HG02840 (cell line): Measurements from ENCODE around the gene LRRC2.
"Not testable (repeated sequence)": the region's sequence is repeated elsewhere in the genome, so short reads cannot be mapped to it uniquely, and the experiment has no call there.

Source experiments
- ATAC-seq: cut with Tn5 transposase; IDR thresholded peaks from one replicate; pipeline ENCODE4 v1.9.1; 2021; ENCODE audit warnings: mild to moderate bottlenecking, moderate library complexity, moderate number of reproducible peaks; ENCODE audit not compliant: unreplicated experiment, low FRiP score

Gene LRRC2

DNA sequence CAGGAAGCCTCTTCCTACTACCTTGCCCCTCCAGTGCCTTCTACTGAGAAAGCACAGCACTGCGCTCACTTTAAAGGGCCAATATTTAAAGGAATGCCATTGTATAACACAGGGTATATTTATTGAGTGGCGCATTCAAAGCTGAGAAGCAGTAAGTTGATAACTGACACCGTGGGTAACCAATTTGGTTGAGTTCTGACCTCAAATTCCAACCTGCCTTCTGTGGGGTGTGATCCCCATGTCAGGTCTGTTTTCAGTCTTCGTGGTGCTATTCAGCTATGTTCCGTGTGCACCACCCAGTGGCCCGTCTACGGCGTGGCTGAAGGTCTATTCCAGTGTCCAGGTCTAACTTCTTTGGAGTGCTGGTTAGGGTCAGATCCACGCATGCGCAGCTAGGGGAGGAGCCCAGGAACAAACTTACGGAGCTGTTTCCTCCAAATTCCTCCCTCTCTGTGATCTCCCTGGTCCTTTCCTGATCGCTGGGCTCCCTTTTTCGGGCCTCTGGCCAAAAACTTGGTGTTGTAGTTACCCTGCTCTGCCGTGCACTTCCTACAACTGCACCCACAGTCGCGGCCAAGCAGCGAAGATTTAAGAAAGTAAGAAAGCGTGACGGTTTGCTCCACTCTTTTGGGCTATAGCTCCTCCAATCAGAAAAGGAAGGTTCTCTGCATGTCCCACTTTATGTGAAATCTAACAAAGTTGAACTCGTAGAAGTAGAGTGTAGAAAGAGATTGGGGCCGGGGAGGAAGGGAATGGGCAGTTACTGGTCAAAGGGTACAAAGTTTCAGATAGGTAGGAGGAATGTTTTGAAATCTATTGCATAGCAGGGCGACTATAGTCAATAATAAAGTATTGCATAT is 7.7 kb downstream of the LRRC2 start:
- ATAC-seq, result peak; percentile 87

GRCh38 chr3:46557814-46558183 is 8.3 kb downstream of the LRRC2 start:
- ATAC-seq, result no peak

DNA sequence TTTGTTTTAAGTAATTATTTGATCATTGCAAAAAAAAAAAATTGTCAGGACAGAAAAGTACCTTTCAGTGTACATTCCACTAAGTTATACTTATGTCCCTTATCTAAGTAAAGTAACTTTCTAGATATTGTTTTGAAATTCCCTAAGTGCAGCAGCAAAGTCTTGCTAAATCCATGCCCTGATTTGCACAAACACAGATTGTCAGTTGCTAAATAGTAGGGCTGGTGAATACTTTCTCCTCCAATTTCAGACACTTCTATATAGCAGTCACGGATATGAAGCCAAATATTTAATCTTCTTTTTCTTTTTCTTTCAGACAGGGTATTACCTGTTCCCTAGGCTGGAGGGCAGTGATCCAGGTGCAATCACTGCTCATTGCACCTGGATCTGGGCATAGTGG is 12.9 kb downstream of the LRRC2 start:
- no peak for ATAC-seq

- no peak for ATAC-seq
Observed at GRCh38 chr3:46552538-46552937, 13.6 kb downstream of the LRRC2 start.

GRCh38 chr3:46551615-46552014 is 14.5 kb downstream of the LRRC2 start:
- no peak for ATAC-seq

- no peak for ATAC-seq
Observed at GRCh38 chr3:46549989-46550388, 16.1 kb downstream of the LRRC2 start.

DNA sequence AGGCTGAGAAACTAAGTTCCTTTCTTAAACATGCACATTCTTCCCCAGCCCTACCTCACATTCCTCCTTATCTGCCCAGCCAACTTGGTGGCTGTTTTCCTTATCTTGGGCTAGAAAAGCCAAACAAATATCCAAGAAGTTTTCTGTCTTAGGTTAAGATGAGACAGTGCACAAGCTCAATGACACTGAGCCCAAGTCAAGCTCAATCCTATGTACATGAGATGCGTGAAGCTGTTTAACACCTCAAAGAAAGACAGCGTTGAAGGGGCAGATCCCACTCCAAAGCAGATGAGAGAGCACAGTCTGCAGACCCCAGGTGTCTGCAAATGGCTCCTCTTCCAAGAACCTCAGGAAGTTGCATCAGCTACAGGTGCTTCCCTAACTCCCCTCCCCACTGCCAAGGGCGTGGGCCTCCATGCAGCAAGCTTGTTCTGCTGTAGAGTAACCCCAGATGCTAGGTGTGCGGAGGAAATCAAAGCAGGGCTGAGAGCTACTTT is 16.6 kb downstream of the LRRC2 start:
- no peak for ATAC-seq

DNA sequence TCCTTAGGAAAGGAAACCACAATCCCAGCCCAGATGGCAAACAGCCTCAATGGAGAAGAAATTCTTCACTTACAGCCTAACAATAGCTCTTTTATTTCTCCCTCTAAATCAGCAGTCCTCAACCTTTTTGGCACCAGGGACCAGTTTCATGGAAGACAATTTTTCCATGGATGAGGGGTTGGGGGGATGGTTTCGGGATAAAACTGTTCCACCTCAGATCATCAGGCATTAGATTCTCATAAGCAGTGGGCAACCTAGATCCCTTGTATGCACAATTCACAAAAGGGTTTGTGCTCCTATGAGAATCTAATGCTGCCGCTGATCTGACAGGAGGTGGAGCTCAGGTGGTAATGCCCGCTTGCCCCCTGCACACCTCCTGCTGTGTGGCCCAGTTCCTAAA is 17.5 kb downstream of the LRRC2 start:
- not testable (repeated sequence) for ATAC-seq

DNA sequence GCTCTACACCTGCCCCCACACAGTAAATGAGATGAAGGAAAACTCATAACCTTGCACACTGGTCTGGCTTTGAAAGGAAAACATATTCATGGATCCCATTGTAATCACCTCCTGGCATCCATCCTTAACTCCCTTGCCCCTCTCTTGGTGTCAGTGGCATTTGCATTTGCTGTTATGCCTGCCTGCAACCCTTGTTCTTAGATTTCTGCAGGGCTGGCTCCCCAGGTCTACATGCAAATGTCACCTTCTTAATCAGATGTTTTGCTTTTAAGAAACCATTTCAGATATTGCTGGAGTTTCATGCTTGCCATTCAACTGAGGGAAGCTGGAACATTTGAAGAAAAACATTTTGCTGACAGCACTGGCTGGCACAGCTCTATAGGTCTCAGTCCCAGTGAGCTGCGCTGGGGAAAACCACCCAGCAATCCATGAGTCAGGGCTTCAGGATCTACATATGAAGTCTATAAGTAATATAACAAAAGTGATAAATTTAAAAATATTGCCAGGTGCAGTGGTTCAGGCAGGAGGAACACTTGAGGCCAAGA is 19.1 kb downstream of the LRRC2 start:
- ATAC-seq, result no peak

GRCh38 chr3:46545818-46546630 is 20.1 kb downstream of the LRRC2 start:
- no peak for ATAC-seq

GRCh38 chr3:46544771-46545503 is 21.2 kb downstream of the LRRC2 start:
- no peak for ATAC-seq

DNA sequence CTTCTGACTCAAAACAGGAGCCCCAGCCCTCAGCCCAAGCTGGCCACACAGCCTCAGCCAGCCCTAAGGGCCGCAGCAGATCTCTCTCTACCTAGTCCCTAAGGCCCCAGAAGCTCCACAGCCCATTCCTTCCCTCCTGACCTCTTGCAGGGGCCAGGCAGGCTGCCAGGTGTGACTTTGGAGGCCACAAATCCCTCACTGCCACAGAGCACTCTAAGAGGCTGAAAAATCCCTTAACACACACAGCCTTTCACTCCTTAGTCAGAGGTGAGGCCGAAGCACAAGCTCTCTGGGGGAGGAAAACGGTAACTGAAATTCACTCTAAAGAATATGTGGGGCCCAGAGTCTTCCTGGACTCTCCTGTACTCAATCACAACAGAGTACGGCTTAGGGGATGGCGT is 23.3 kb downstream of the LRRC2 start:
- no peak for ATAC-seq

DNA sequence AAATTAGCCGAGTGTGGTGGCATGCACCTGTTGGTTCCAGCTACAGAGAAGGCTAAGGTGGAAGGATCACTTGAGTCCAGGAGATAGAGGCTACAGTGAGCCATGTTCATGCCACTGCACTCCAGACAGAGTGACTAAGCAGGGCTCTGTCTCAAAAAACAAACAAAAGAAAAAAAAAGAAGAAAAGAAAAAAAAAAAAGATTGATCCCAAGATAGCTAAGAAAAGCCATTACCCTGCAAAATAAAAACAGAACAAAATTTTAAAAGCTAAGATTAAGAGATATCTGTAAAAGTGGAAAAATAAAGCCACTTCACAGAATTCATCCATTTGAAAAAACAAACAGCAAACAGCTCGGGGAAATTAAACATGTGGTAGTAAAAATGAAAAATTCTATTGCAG is 23.8 kb downstream of the LRRC2 start:
- no peak for ATAC-seq

DNA sequence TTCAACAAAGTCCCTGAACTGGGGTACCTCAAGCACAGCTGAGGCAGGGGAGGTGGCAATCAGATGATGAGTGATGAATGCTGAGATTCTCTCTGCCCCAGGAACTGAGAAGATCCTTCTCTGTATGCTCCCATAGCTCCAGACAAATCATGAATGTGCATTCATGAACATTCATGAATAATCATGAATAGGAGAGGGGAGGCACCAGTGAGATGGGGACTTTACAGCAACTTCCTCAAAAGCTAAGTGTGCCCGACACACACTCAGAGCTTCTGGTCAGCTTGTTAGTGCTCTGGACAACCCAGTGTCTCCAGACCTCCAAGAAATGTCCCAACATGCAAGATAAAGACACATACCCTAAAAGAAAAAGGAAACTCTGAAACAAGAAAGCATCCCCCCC is 24.3 kb downstream of the LRRC2 start:
- no peak for ATAC-seq

DNA sequence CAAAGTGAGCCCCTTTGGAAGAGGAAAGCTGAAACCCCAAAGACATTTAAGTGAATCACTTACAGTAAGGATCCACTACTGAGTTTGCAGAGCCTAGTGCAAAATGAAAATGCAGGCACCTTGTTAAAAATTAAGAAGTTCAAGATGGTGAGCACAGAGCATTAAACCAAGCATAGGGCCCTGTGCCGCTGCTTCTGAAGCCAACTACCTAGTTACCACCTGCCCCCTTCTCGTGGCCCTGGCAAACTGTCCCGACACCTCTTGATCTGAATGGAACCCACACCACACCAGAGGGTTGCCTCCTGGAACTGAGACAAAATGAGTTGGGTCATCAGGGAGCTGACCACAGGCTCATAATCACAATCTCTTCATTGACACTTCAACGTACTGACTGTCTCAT is 25.6 kb downstream of the LRRC2 start:
- no peak for ATAC-seq

DNA sequence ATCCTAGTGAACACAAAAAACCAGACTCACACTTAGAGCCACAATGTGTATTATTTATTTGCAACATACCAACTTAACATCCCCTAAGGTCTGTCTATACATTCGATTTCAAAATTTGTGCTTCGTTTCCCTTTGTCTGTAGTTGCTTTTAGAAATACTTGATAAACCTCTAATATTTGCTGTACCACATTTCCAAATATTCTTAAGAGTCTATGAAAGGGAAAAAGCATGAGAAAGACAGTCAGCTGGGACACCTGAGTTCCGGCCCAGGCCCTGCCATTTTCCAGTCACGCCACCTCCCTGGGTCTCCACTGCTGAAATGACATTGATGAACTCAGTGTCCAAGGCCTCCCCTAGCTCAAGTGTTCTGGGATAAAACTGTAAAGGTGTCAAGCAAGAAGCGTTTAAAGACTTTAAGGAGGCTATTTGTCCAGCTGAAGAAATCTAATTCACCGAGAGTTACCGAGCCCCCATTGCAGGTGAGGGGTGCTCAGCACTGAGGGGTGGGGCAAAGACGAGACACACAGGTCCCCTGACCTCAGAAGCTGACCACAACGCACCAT is 26.6 kb downstream of the LRRC2 start:
- ATAC-seq, result no peak

DNA sequence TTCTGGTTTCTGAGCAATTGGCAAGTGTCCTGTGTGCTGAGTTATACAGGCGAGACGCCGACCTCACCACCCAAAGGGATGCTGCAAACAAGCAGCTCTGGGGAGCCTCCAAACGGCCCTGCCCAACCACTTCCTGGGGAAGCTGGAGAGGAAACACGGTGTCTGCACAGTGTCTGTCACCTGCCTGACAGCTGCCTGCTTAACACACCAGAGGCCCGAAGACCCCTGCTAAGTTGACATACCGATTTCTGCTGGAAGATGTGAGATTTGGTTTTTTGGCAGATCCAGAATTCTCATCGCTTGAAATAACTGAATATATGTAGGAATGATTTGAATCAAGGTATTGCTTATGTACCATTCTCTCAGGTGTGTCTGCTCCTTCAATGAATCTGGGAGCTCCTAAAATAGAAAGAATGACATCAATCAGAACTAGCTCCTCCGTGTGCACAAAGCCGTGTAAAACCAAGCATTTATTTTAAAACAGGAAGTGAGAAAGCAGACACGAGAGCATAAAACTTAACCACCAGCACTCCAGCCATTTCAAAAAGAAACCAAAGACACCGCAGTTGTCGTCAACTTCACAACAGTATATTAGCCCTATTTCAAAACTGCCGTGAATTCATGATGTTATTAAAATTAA is 27.2 kb downstream of the LRRC2 start:
- peak; percentile 82 for ATAC-seq

DNA sequence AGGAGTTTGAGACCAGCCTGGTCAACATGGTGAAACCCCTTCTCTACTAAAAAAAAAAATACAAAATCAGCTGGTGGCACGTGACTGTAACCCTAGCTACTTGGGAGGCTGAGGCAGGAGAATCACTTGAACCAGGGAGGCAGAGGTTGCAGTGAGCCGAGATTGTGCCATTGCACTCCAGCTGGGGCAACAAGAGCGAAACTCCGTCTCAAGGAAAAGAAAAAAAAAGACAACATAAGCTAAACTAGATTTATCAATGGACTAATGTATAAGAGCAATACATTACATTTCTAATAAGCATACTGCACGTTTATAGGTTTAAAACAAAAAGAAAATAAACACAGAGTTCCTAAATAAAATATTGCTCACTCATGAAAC is 27.7 kb downstream of the LRRC2 start:
- ATAC-seq, result not testable (repeated sequence)

DNA sequence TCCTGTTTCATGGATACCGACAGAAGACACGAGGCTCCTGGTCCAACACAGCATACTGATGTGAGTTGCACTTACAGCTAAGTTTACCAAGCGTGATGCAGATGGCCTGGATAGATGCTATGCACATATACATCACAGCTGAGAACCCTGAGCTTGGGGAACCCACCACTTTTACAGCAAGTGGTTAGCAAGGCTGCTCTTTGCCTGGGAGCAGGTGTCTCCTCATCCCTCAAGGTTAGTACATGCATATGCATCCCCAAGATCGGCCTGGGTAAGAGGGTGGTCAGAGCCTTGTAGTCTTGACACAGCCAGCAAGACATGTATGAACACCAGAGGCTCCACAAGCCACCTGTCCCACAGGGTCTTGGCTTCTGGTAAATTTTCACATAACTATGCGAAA is 28.3 kb downstream of the LRRC2 start:
- no peak for ATAC-seq

- ATAC-seq, result no peak
Observed at GRCh38 chr3:46537316-46537715, 28.8 kb downstream of the LRRC2 start.
